KMS-11 (cell line): ENCODE measurements around the gene DRC1.
A peak's percentile ranks its signal among the peaks of the same experiment; 100 is the strongest.

ENCODE experiments used
- H2AFZ ChIP-seq: fragments of 200-600 bp; sonication (generic); 2 replicates; pipeline ENCODE4 v1.6.1; 2016; ENCODE audit warnings: antibody characterized with exemption, mixed run types, low read depth
- H3K27ac ChIP-seq: fragments of 200-600 bp; sonication (generic); 2 replicates; pipeline ENCODE4 v1.6.1; 2016; ENCODE audit warnings: mild to moderate bottlenecking, mixed run types
- H3K27me3 ChIP-seq: fragments of 200-600 bp; sonication (generic); 2 replicates; pipeline ENCODE4 v1.6.1; 2017; ENCODE audit warnings: mild to moderate bottlenecking, low read depth, mixed run types, moderate library complexity; ENCODE audit not compliant: insufficient read depth
- H3K36me3 ChIP-seq: fragments of 200-600 bp; sonication (generic); 2 replicates; pipeline ENCODE4 v1.6.1; 2017; ENCODE audit warnings: mild to moderate bottlenecking, mixed run types; ENCODE audit not compliant: insufficient read depth
- H3K4me1 ChIP-seq: fragments of 200-600 bp; sonication (generic); 2 replicates; pipeline ENCODE4 v1.6.1; 2016; ENCODE audit warnings: mild to moderate bottlenecking, low read depth, mixed run types; ENCODE audit not compliant: poor library complexity, severe bottlenecking
- H3K4me2 ChIP-seq: fragments of 200-600 bp; sonication (generic); 2 replicates; pipeline ENCODE4 v1.7.0; 2016; ENCODE audit warnings: mild to moderate bottlenecking, mixed run types
- H3K4me3 ChIP-seq: fragments of 200-600 bp; sonication (generic); IDR thresholded peaks from 2 replicates; pipeline ENCODE4 v1.6.1; 2017; ENCODE audit warnings: low read depth, low read length, mixed read lengths; ENCODE audit not compliant: insufficient read depth
- H3K79me2 ChIP-seq: fragments of 200-600 bp; sonication (generic); 2 replicates; pipeline ENCODE4 v1.6.1; 2016; ENCODE audit warnings: low read depth, mixed run types; ENCODE audit not compliant: insufficient read depth
- H3K9ac ChIP-seq: fragments of 200-600 bp; sonication (generic); 2 replicates; pipeline ENCODE4 v1.6.1; 2016; ENCODE audit warnings: mild to moderate bottlenecking, mixed run types
- H4K20me1 ChIP-seq: fragments of 200-600 bp; sonication (generic); 2 replicates; pipeline ENCODE4 v1.6.1; 2016; ENCODE audit warnings: mild to moderate bottlenecking, mixed run types; ENCODE audit not compliant: insufficient read depth
- CTCF ChIP-seq: fragments of 200-600 bp; sonication (generic); conservative IDR thresholded peaks from 2 replicates; pipeline ENCODE4 v1.6.1; 2017; ENCODE audit warnings: low read depth, mild to moderate bottlenecking, antibody characterized with exemption, low read length, moderate library complexity, mixed read lengths

Gene DRC1

GRCh38 chr2:26500406-26500805 is 98.7 kb downstream of the DRC1 start:
- Histone ChIP-seq H3K4me2 (no peak overlapping the region), H4K20me1 (no peaks in the 10 kb centered on the region), H3K27ac (no peak overlapping the region), H3K4me1 (no peaks in the 10 kb centered on the region), H3K36me3 (no peaks in the 10 kb centered on the region), H2AFZ (no peak overlapping the region), H3K27me3 (0 out of 2 replicates have a peak, but pooled peaks cover 3% of the 10 kb centered on the region), H3K79me2 (no peaks in the 10 kb centered on the region), H3K4me3 (no peak overlapping the region), H3K9ac (no peak overlapping the region)
- no peak for TF ChIP-seq CTCF

GRCh38 chr2:26503231-26503880 is 101.6 kb downstream of the DRC1 start:
- H3K9ac ChIP-seq, result peak overlapping the region; percentile 18; the same call in 1 of the 2 replicates
- peak overlapping the region; percentile 94 for H2AFZ ChIP-seq
- peak overlapping the region; percentile 58; the same call in 1 of the 2 replicates for H3K4me2 ChIP-seq

GRCh38 chr2:26504002-26504401 is 102.3 kb downstream of the DRC1 start:
- no peak for TF ChIP-seq CTCF
- peak overlapping the region; percentile 18; the same call in 1 of the 2 replicates for H3K9ac ChIP-seq
- peaks cover 3% of the 10 kb centered on the region; the same call in 1 of the 2 replicates for H3K27me3 ChIP-seq
- no peak overlapping the region for H3K4me3 ChIP-seq
- H3K27ac ChIP-seq, result no peak overlapping the region
- H3K36me3 ChIP-seq, result no peaks in the 10 kb centered on the region
- H3K4me1 ChIP-seq, result no peaks in the 10 kb centered on the region
- peak overlapping the region; percentile 94 for H2AFZ ChIP-seq
- H3K79me2 ChIP-seq, result no peaks in the 10 kb centered on the region
- H4K20me1 ChIP-seq, result no peaks in the 10 kb centered on the region
- peak overlapping the region; percentile 58; the same call in 1 of the 2 replicates for H3K4me2 ChIP-seq

More at GRCh38 chr2:26503231-26503880, 101.6 kb downstream of the DRC1 start:
- Histone ChIP-seq H3K4me3 (peak overlapping the region; percentile 83), H3K79me2 (no peaks in the 10 kb centered on the region), H3K36me3 (no peaks in the 10 kb centered on the region), H4K20me1 (no peaks in the 10 kb centered on the region), H3K27me3 (peaks cover 3% of the 10 kb centered on the region; the same call in 1 of the 2 replicates), H3K4me1 (no peaks in the 10 kb centered on the region), H3K27ac (no peak overlapping the region)
- TF ChIP-seq CTCF, result peak; percentile 91

GRCh38 chr2:26506279-26506678 is 104.6 kb downstream of the DRC1 start:
- Histone ChIP-seq H3K9ac (no peak overlapping the region), H3K27ac (no peak overlapping the region), H3K4me3 (no peak overlapping the region), H2AFZ (no peak overlapping the region), H3K4me1 (no peaks in the 10 kb centered on the region), H3K79me2 (no peaks in the 10 kb centered on the region), H3K36me3 (no peaks in the 10 kb centered on the region), H3K4me2 (no peak overlapping the region), H4K20me1 (no peaks in the 10 kb centered on the region), H3K27me3 (peaks cover 12% of the 10 kb centered on the region)
- TF ChIP-seq CTCF, result no peak
